ENCODE results near the gene RAET1G. TPM values are rescaled to one million over a fixed set of nuclear protein-coding genes. Genes with fewer than 3 reads are reported as not detected.
"Not testable (repeated sequence)": the region's sequence is repeated elsewhere in the genome, so short reads cannot be mapped to it uniquely, and the experiment has no call there.

The RAET1G gene
- polyA plus RNA-seq, 1 of the 3 experiments (the other 2 are of a cell fraction): 2.5 TPM

GRCh38 chr6:149913540-149914240, 9.2 kb downstream of the RAET1G start (continued):
- TF ChIP-seq REST (IDR thresholded peaks at IDR 0.05; ENCODE audit: low read depth, low read length) (no peak), NFIC (IDR thresholded peaks at IDR 0.05; ENCODE audit: borderline replicate concordance) (no peak), CTCF (IDR thresholded peaks at IDR 0.05) (no peak), RAD21 (IDR thresholded peaks at IDR 0.05; ENCODE audit: low read length) (no peak), FOSL2 (IDR thresholded peaks at IDR 0.05; ENCODE audit: borderline replicate concordance, low read depth) (no peak), POLR2AphosphoS5 (IDR thresholded peaks at IDR 0.05; ENCODE audit: low read depth, low read length) (no peak), CHD2 (IDR thresholded peaks at IDR 0.05; ENCODE audit: low read length, partially characterized antibody) (no peak)

GRCh38 chr6:149913085-149913484, 9.8 kb downstream of the RAET1G start:
- Histone ChIP-seq H3K79me2 (ENCODE audit: insufficient read depth) (no peaks in the 10 kb centered on the region), H3K9me2 (no peaks in the 10 kb centered on the region), H3K4me2 (no peak overlapping the region), H3K36me3 (replicated peaks in 1 of 2; ENCODE audit: control insufficient read depth in 1 of 2, insufficient read depth in 2 of 2, low read length in 1 of 2) (no peaks in the 10 kb centered on the region), H3F3A (replicated peaks; ENCODE audit: insufficient read depth) (no peaks in the 10 kb centered on the region), H3K27me3 (ENCODE audit: insufficient read depth) (no peaks in the 10 kb centered on the region), H4K20me1 (ENCODE audit: insufficient read depth) (no peaks in the 10 kb centered on the region), H3K4me1 (ENCODE audit: control insufficient read depth in 1 of 2, insufficient read depth in 2 of 2, low read depth in 1 of 2, low read length in 1 of 2) (no peaks in the 10 kb centered on the region), H3K9ac (no peak overlapping the region), H3K27ac (ENCODE audit: low read depth in 2 of 2, low read length in 1 of 2) (no peak overlapping the region), H3K4me3 (ENCODE audit: low read depth in 2 of 2, low read length in 1 of 2) (no peak overlapping the region), H3K9me3 (no peaks in the 10 kb centered on the region), H2AFZ (ENCODE audit: low read depth) (no peak overlapping the region)
- POLR2A ChIA-PET: no interaction called here
- TF ChIP-seq TEAD4 (IDR thresholded peaks at IDR 0.05; ENCODE audit: borderline replicate concordance, insufficient read depth) (no peak), MXI1 (IDR thresholded peaks at IDR 0.05; ENCODE audit: low read depth, low read length) (no peak), RAD21 (IDR thresholded peaks at IDR 0.05; ENCODE audit: low read length) (no peak), GABPA (IDR thresholded peaks at IDR 0.05; ENCODE audit: low read depth) (no peak)
- CTCF ChIA-PET: interaction anchor here (0.7 to 1.5 kb wide), 2 partner anchors 12 to 24 kb away, joined by 3 read pairs; no protein-coding TSS in a partner anchor
- DNase-seq: no peak
- 30% methylated on average over 2 of the region's 2 CpGs for WGBS (ENCODE audit: low lambda C conversion rate)

- H3K9me3 ChIP-seq; H3K4me1 ChIP-seq (ENCODE audit: control insufficient read depth in 1 of 2, insufficient read depth in 2 of 2, low read depth in 1 of 2, low read length in 1 of 2); H4K20me1 ChIP-seq (ENCODE audit: insufficient read depth); H3K79me2 ChIP-seq (ENCODE audit: insufficient read depth); H3K9ac ChIP-seq; H3K36me3 ChIP-seq (replicated peaks in 1 of 2; ENCODE audit: control insufficient read depth in 1 of 2, insufficient read depth in 2 of 2, low read length in 1 of 2); H3K27me3 ChIP-seq (ENCODE audit: insufficient read depth); H3K4me3 ChIP-seq (ENCODE audit: low read depth in 2 of 2, low read length in 1 of 2); H2AFZ ChIP-seq (ENCODE audit: low read depth); H3K27ac ChIP-seq (ENCODE audit: low read depth in 2 of 2, low read length in 1 of 2); POLR2A ChIA-PET; DNase-seq; H3K9me2 ChIP-seq; H3F3A ChIP-seq (replicated peaks; ENCODE audit: insufficient read depth); H3K4me2 ChIP-seq: not testable (repeated sequence)
- 43% methylated on average over 2 of the region's 3 CpGs for WGBS (ENCODE audit: low lambda C conversion rate)
- CTCF ChIA-PET: interaction anchor here (0.7 to 1.5 kb wide), 2 partner anchors 11 to 24 kb away, joined by 3 read pairs; no protein-coding TSS in a partner anchor
These were observed 10.2 kb downstream of the RAET1G start for GRCh38 chr6:149912680-149913079.

Data from SK-N-SH (cell line).